A549 (cell line): ENCODE data around the gene LRRC37A. TPM values are rescaled to one million over a fixed set of nuclear protein-coding genes. Genes with fewer than 3 reads are reported as not detected.
"Not testable (repeated sequence)": the region's sequence is repeated elsewhere in the genome, so short reads cannot be mapped to it uniquely, and the experiment has no call there.

ENCODE experiments used
- ATAC-seq, 2 experiments: fragments of 200-7000 bp in 1 of 2; fragments of >200 bp in 1 of 2; cut with Nextera tagmentation in 1 of 2; cut with Tn5 transposase in 1 of 2; 3 replicates each; pipeline versions ENCODE4 v1.8.0 to v1.9.1; 2018 to 2020; ENCODE audit warnings: mild to moderate bottlenecking in 1 of 2, moderate library complexity in 1 of 2
- CTCF ChIA-PET: fragments of 300-600 bp; sonication (Branson Sonifier 250); formaldehyde crosslinking; extraction: SDS; loops from one replicate; lab custom pipeline; 2021; ENCODE audit warnings: antibody characterized with exemption, inconsistent platforms; lab: Yijun Ruan, JAX
- POLR2A ChIA-PET: fragments of 350-600 bp; formaldehyde crosslinking; extraction: SDS; loops from one replicate; lab custom pipeline; 2021; ENCODE audit warnings: antibody characterized with exemption, inconsistent platforms; lab: Yijun Ruan, JAX
- DNase-seq, 2 experiments: peaks; one replicate each; pipeline versions ENCODE4 v3.0.0 to v3.0.0-alpha.2; 2011 to 2016; ENCODE audit warnings: low read depth in 1 of 2, low spot score in 1 of 2
- FAIRE-seq: peaks from 2 replicates; lab custom pipeline; 2011; peaks lifted over from hg19 to GRCh38; lab: Jason Lieb, UNC
- H3K27ac ChIP-seq, 2 experiments: fragments of >200 bp; sonication (Bioruptor Twin); formaldehyde crosslinking; 3 replicates each; pipeline ENCODE4 v1.5.1; 2016 to 2017
- H3K4me1 ChIP-seq: fragments of >200 bp; sonication (Bioruptor Twin); formaldehyde crosslinking; 3 replicates; pipeline ENCODE4 v1.6.1; 2016
- H3K4me2 ChIP-seq: fragments of >200 bp; sonication (Bioruptor Twin); formaldehyde crosslinking; 3 replicates; pipeline ENCODE4 v1.6.1; 2016
- H3K4me3 ChIP-seq: fragments of >200 bp; sonication (Bioruptor Twin); formaldehyde crosslinking; 3 replicates; pipeline ENCODE4 v1.5.1; 2016
- H3K9me3 ChIP-seq: fragments of >200 bp; sonication (Bioruptor Twin); formaldehyde crosslinking; 3 replicates; pipeline ENCODE4 v1.6.1; 2016
- BHLHE40 ChIP-seq: IDR thresholded peaks from 2 replicates; pipeline ENCODE4 v1.6.1; 2012; ENCODE audit warnings: low read depth, low read length, inconsistent platforms
- CBX2 ChIP-seq: fragments of 200-600 bp; sonication (generic); IDR thresholded peaks from 2 replicates; pipeline ENCODE4 v1.6.1; 2016; ENCODE audit warnings: low read depth, mild to moderate bottlenecking, borderline replicate concordance
- CBX8 ChIP-seq: fragments of 200-600 bp; sonication (generic); IDR thresholded peaks from 2 replicates; pipeline ENCODE4 v1.6.1; 2016
- CEBPB ChIP-seq, 2 experiments: fragments of >200 bp in 1 of 2; sonication (Bioruptor Twin) in 1 of 2; formaldehyde crosslinking in 1 of 2; IDR thresholded peaks; 2 replicates each; pipeline ENCODE4 v1.6.1; 2012 to 2016
- CHD4 ChIP-seq: fragments of 200-600 bp; sonication (generic); IDR thresholded peaks from 2 replicates; pipeline ENCODE4 v1.6.1; 2016; ENCODE audit warnings: antibody characterized with exemption, mild to moderate bottlenecking, borderline replicate concordance
- GATA3 ChIP-seq: IDR thresholded peaks from 2 replicates; pipeline ENCODE4 v1.6.1; 2012; ENCODE audit warnings: borderline replicate concordance
- HDAC2 ChIP-seq: fragments of 200-600 bp; sonication (generic); IDR thresholded peaks from 2 replicates; pipeline ENCODE4 v1.6.1; 2016
- NFE2L2 ChIP-seq: fragments of 150-350 bp; conservative IDR thresholded peaks from 2 replicates; pipeline ENCODE4 v1.6.1; 2014; ENCODE audit warnings: low read length
- PHF8 ChIP-seq: fragments of 200-600 bp; sonication (generic); IDR thresholded peaks from 2 replicates; pipeline ENCODE4 v1.6.1; 2016; ENCODE audit warnings: low read depth, mild to moderate bottlenecking, antibody characterized with exemption, moderate library complexity, borderline replicate concordance
- POLR2A ChIP-seq: IDR thresholded peaks from 2 replicates; pipeline ENCODE4 v1.6.1; 2012; ENCODE audit warnings: mild to moderate bottlenecking, low read length
- RFX5 ChIP-seq: fragments of 450-650 bp; IDR thresholded peaks from 2 replicates; pipeline ENCODE4 v1.7.1; 2014; ENCODE audit warnings: antibody characterized with exemption, mild to moderate bottlenecking, moderate library complexity
- RNF2 ChIP-seq: fragments of 200-600 bp; sonication (generic); IDR thresholded peaks from 2 replicates; pipeline ENCODE4 v1.6.1; 2016; ENCODE audit warnings: low read depth, mild to moderate bottlenecking, antibody characterized with exemption, moderate library complexity, borderline replicate concordance
- TFCP2L1 ChIP-seq: fragments of 250-450 bp; sonication (Bioruptor Pico); IDR thresholded peaks from 2 replicates; pipeline ENCODE4 v1.5.0; 2021; ENCODE audit warnings: mild to moderate bottlenecking
- ZC3H11A ChIP-seq: fragments of 450-650 bp; IDR thresholded peaks from 2 replicates; pipeline ENCODE4 v1.6.1; 2014; ENCODE audit warnings: antibody characterized with exemption, mild to moderate bottlenecking
- ZNF302 ChIP-seq: fragments of 250-450 bp; sonication (Bioruptor Pico); IDR thresholded peaks from 2 replicates; pipeline ENCODE4 v1.9.0; 2021; ENCODE audit warnings: inconsistent platforms, mild to moderate bottlenecking, moderate library complexity
- WGBS: methylation state at CpG from one replicate; pipeline ENCODE4 v1.1.6; 2017; ENCODE audit errors: missing lambda C conversion rate; 5-methylcytosine and 5-hydroxymethylcytosine counted together
- polyA plus RNA-seq, 4 experiments: library from polyadenylated mRNA; depleted of rRNA in 3 of 4; stranded (reverse); fragments of >200 nt; fragmentation: RNase III in 1 of 4; extraction: RNeasy Plus Mini Kit Qiagen cat#74134 plus additional on column Dnase treatment in 1 of 4; gene quantifications; 2 replicates in 3 of 4; 3 replicates in 1 of 4; pipeline ENCODE4 v1.2.3, GENCODE V29; 2011 to 2017
- TF ChIP-seq, protein P1 (sequence below): IDR thresholded peaks from 2 replicates; pipeline ENCODE4 v1.6.1; 2012
- TF ChIP-seq, protein P2 (sequence below): fragments of >200 bp; sonication (Bioruptor Twin); formaldehyde crosslinking; IDR thresholded peaks from 3 replicates; pipeline ENCODE4 v1.5.1; 2016
- TF ChIP-seq, protein P3 (sequence below): fragments of 250-450 bp; sonication (Bioruptor Pico); IDR thresholded peaks from 2 replicates; pipeline ENCODE4 v1.5.0; 2020; ENCODE audit warnings: low read depth, mild to moderate bottlenecking, moderate library complexity
- TF ChIP-seq, protein P4 (sequence below): IDR thresholded peaks from 2 replicates; pipeline ENCODE4 v1.6.1; 2012
- TF ChIP-seq, protein P5 (sequence below): fragments of 450-650 bp; IDR thresholded peaks from 2 replicates; pipeline ENCODE4 v1.6.1; 2014; ENCODE audit warnings: antibody characterized with exemption
- TF ChIP-seq, protein P6 (sequence below): IDR thresholded peaks from 2 replicates; pipeline ENCODE4 v1.6.1; 2012; ENCODE audit warnings: low read depth, borderline replicate concordance
- TF ChIP-seq, protein P7 (sequence below): fragments of 150-350 bp; IDR thresholded peaks from 2 replicates; pipeline ENCODE4 v1.6.1; 2014; ENCODE audit warnings: low read depth, mild to moderate bottlenecking, low read length

The LRRC37A gene
- polyA plus RNA-seq, 2 of the 4 experiments (the other 2 are of a cell fraction), result 0.36 to 2.4 TPM

DNA sequence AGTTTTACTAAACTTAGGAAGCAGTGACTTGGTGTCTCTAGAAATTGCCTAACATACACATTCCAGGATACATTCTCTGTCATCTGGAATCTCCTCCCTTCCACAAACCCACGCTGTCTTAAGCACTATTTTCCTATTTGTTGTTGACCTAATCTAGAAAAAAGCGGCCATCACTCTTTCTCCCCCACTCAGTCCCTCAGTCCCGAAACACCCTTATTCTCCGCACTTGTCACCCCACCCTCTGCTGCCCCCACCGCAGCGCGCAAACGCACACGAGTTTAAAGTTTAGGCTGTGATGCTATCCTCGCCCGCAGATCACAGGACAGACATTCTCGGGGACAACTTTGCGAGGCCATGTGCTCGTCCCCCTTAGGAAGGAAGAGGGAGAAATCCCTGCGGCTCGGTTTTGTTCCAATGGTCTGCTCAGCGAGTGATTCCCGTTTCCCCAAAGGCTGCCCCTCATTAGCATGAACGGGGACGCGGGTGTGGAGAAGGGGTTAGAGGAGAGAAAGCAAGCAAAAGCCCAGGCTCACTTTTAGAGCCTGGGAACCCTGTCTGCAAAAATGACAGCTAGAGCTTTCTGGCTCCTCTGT lies 28.8 kb upstream of the LRRC37A start:
- TF ChIP-seq, protein P1, sequence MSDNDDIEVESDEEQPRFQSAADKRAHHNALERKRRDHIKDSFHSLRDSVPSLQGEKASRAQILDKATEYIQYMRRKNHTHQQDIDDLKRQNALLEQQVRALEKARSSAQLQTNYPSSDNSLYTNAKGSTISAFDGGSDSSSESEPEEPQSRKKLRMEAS, result peak; percentile 38
- TF ChIP-seq RNF2, result 0 out of 2 replicates have a peak, but pooled peaks have one; percentile 63
- TF ChIP-seq, all 56 proteins: peak for 2; not testable (repeated sequence) for 54
- 77% methylated on average over 21 of the region's 21 CpGs for WGBS
- H3K27ac ChIP-seq, result peak overlapping the region; percentile 87 to 88
- peak overlapping the region; percentile 58 for H3K4me3 ChIP-seq
- H3K4me1 ChIP-seq, result peaks cover 20% of the 10 kb centered on the region; the same call in 2 of the 3 replicates
- H3K9me3 ChIP-seq, FAIRE-seq: not testable (repeated sequence)
- peak in 1 of 2 experiments; percentile 33; a peak in 4 of 6 replicates for ATAC-seq
- ChIA-PET POLR2A (interaction anchor here (0.6 to 2.4 kb wide), 9 partner anchors 8 to 680 kb away, joined by 3 to 15 read pairs (median 5); partner anchors contain the start of gene KANSL1), CTCF (interaction anchor here (0.8 to 20.4 kb wide), 11 partner anchors 9 to 680 kb away, joined by 3 to 169 read pairs (median 5); partner anchors contain the start of gene KANSL1)
- peak in 1 of 2 experiments; percentile 22 for DNase-seq
- peak overlapping the region; percentile 70 for H3K4me2 ChIP-seq

DNA sequence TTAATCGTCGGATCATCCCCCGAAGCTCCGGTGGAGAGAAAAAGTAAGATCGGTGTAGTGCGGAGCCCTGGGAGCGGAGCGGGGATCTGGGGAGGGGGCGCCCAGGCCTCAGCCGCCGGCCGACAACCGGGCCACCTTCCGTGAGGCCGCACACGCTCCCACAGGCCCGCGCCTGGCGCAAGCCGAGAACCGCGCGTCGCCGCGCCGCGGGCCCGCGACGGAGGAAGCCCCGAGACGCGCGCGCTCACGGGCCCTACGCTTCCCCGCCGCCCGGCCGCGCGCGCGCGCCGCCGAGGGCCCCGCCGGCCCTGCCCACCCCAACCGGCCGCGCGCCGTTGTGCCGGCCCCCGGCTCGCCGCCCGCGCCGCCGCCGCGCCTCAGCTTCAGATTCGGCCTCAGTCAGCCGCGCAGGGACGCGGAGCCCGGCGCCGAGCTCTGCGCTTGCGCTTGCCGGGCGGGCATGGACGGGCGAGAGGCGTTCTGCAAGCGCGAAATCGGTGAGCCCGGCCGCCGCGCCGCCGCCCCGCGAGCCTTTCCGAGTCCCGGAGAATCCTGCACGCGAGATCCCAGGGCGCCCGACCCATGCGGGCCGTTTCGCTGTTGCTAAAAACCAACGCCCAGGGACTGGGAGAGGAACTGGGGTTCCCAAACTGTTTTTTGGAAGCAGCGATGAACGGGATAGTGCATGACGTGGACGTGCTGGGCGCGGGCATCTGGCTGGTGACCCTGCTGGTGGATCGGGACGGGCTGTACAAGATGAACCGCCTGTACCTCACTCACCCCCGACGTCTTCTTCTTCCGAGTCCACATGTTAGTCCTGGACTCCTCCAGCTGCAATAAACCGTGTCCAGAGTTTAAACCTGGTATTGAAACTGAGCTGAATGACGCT lies 28.0 kb upstream of the LRRC37A start:
- Histone ChIP-seq H3K27ac (peak overlapping the region; percentile 87 to 88), H3K4me3 (peak overlapping the region; percentile 58), H3K9me3 (no peaks in the 10 kb centered on the region), H3K4me2 (peak overlapping the region; percentile 70), H3K4me1 (peaks cover 20% of the 10 kb centered on the region; the same call in 2 of the 3 replicates)
- DNase-seq (peak; percentile 94 to 98), ATAC-seq (peak; percentile 88 to 93), FAIRE-seq (no peak)
- 2% methylated on average over 67 of the region's 116 CpGs for WGBS
- ChIA-PET CTCF (interaction anchor here (0.6 to 20.4 kb wide), 12 partner anchors 10 to 683 kb away, joined by 3 to 169 read pairs (median 4); partner anchors contain the start of gene KANSL1), POLR2A (interaction anchor here (0.6 to 2.4 kb wide), 9 partner anchors 9 to 681 kb away, joined by 3 to 15 read pairs (median 5); partner anchors contain the start of gene KANSL1)
- TF ChIP-seq, protein P2, sequence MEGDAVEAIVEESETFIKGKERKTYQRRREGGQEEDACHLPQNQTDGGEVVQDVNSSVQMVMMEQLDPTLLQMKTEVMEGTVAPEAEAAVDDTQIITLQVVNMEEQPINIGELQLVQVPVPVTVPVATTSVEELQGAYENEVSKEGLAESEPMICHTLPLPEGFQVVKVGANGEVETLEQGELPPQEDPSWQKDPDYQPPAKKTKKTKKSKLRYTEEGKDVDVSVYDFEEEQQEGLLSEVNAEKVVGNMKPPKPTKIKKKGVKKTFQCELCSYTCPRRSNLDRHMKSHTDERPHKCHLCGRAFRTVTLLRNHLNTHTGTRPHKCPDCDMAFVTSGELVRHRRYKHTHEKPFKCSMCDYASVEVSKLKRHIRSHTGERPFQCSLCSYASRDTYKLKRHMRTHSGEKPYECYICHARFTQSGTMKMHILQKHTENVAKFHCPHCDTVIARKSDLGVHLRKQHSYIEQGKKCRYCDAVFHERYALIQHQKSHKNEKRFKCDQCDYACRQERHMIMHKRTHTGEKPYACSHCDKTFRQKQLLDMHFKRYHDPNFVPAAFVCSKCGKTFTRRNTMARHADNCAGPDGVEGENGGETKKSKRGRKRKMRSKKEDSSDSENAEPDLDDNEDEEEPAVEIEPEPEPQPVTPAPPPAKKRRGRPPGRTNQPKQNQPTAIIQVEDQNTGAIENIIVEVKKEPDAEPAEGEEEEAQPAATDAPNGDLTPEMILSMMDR, result peak; percentile 6; the same call in 1 of the 3 replicates
- TF ChIP-seq, protein P3, sequence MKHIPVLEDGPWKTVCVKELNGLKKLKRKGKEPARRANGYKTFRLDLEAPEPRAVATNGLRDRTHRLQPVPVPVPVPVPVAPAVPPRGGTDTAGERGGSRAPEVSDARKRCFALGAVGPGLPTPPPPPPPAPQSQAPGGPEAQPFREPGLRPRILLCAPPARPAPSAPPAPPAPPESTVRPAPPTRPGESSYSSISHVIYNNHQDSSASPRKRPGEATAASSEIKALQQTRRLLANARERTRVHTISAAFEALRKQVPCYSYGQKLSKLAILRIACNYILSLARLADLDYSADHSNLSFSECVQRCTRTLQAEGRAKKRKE (CRISPR knock-in tag), result peak; percentile 95
- no peak for TF ChIP-seq GATA3
- no peak for TF ChIP-seq TFCP2L1
- peak; percentile 82; the same call in 1 of the 2 replicates for TF ChIP-seq RNF2
- no peak for TF ChIP-seq CHD4
- TF ChIP-seq, protein P4, sequence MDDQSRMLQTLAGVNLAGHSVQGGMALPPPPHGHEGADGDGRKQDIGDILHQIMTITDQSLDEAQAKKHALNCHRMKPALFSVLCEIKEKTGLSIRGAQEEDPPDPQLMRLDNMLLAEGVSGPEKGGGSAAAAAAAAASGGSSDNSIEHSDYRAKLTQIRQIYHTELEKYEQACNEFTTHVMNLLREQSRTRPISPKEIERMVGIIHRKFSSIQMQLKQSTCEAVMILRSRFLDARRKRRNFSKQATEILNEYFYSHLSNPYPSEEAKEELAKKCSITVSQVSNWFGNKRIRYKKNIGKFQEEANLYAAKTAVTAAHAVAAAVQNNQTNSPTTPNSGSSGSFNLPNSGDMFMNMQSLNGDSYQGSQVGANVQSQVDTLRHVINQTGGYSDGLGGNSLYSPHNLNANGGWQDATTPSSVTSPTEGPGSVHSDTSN, result no peak
- no peak for TF ChIP-seq BHLHE40
- TF ChIP-seq, protein P5, sequence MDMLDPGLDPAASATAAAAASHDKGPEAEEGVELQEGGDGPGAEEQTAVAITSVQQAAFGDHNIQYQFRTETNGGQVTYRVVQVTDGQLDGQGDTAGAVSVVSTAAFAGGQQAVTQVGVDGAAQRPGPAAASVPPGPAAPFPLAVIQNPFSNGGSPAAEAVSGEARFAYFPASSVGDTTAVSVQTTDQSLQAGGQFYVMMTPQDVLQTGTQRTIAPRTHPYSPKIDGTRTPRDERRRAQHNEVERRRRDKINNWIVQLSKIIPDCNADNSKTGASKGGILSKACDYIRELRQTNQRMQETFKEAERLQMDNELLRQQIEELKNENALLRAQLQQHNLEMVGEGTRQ, result no peak; the same call in 1 of the 2 replicates
- TF ChIP-seq CBX2, result no peak
- TF ChIP-seq PHF8, result peak; percentile 84; the same call in 1 of the 2 replicates
- TF ChIP-seq ZNF302 (CRISPR knock-in tag), result no peak
- no peak for TF ChIP-seq ZC3H11A
- TF ChIP-seq HDAC2, result no peak; the same call in 1 of the 2 replicates
- TF ChIP-seq RFX5, result no peak
- TF ChIP-seq, protein P6, sequence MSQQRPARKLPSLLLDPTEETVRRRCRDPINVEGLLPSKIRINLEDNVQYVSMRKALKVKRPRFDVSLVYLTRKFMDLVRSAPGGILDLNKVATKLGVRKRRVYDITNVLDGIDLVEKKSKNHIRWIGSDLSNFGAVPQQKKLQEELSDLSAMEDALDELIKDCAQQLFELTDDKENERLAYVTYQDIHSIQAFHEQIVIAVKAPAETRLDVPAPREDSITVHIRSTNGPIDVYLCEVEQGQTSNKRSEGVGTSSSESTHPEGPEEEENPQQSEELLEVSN, result peak; percentile 45; the same call in 1 of the 2 replicates
- TF ChIP-seq CBX8, result no peak
- TF ChIP-seq POLR2A, result peak; percentile 80
- no peak for TF ChIP-seq CEBPB (IDR thresholded peaks at IDR 0.05)
- TF ChIP-seq NFE2L2, result no peak
- TF ChIP-seq, protein P7, sequence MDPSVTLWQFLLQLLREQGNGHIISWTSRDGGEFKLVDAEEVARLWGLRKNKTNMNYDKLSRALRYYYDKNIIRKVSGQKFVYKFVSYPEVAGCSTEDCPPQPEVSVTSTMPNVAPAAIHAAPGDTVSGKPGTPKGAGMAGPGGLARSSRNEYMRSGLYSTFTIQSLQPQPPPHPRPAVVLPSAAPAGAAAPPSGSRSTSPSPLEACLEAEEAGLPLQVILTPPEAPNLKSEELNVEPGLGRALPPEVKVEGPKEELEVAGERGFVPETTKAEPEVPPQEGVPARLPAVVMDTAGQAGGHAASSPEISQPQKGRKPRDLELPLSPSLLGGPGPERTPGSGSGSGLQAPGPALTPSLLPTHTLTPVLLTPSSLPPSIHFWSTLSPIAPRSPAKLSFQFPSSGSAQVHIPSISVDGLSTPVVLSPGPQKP, result no peak
